NCI-H2171 (cell line): ENCODE results near the gene PTPN1.
"Not testable (repeated sequence)": the region's sequence is repeated elsewhere in the genome, so short reads cannot be mapped to it uniquely, and the experiment has no call there.

Experiments
- DNase-seq: peaks from one replicate; lab custom pipeline; 2025; lab: John Stamatoyannopoulos, UW

PTPN1 gene

GRCh38 chr20:50481741-50482140, 28.4 kb upstream of the PTPN1 start:
- no peak for DNase-seq

DNA sequence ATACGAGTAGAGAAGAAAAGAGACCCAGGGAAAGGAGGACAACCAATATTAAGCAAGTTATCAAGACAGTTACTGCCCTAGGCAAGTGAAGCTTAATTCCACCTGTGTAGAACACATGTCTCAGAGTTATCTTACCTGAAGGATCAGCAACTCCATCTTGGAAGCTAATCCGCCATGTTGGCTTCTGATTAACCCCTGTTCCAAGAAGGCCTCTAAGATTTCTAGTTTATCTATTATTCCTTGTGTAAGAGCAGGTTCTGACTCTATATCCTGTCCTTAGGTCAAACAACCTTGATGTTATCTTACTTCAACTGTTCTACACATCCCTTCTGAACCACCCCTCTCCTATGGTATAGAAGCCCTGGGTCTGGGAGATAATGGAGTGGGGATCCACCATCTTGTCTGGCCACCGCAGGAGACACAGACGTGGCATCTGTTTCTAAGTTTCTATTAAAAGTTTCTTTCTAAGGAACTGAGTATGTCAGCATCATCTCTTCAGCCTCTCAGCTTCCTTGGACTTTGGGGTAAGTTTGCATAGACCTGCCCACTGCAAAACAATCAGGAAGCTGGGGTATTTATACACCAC, 27.7 kb upstream of the PTPN1 start:
- DNase-seq, result no peak

- no peak for DNase-seq
Observed at GRCh38 chr20:50484271-50484976, 25.8 kb upstream of the PTPN1 start.

- DNase-seq, result no peak
Observed at GRCh38 chr20:50487397-50487796, 22.8 kb upstream of the PTPN1 start.

- no peak for DNase-seq
Observed at GRCh38 chr20:50488236-50488806, 21.9 kb upstream of the PTPN1 start.

GRCh38 chr20:50491168-50491567, 19.0 kb upstream of the PTPN1 start:
- no peak for DNase-seq

DNA sequence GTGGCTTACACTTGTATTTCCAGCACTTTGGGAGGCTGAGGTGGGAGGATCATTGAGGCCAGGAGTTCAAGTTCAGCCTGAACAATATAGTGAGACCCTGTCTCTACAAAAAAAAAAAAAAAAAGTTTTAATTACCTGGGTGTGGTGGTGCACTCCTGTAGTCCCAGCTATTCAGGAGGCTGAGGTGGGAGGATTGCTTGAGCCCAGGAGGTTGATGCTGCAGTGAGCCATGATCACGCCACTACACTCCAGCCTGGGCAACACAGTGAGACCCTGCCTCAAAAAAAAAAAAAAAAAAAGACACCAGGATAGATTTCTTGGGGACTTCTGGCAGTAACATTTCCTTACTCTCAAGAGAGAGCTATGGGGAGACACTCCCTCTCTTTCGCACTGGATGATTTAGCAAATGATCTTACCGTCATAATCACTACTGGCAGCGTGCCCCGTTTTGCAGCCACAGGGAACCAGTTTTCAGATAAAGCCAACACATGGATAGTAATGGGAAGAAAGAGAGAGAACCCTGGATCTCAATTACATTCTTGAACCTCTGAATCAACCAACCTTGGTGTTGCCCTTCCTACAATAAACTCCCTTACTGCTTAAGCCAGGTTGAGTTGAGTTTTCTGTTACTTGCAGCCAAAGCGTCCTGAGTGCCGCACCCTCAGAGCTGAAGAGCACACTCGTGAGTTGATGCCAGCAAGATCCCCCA, 18.1 kb upstream of the PTPN1 start:
- no peak for DNase-seq

DNA sequence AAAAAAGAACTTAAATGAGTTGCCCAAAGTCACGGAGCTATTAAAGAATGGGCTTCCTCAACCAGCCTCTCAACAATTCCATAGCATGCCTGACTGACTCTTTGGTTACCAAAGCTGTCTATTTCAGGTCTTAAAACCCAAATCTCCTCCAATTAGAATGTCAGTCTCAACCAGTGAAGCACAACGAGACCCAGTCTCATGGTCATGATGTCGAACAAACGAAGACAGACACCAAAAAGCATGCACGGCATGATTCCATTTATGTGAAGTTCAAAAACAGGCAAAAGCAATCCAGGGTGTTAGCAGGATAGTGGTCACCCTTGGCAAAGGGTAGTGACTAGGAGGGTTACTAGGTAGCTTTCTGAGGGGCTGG, 16.3 kb upstream of the PTPN1 start:
- no peak for DNase-seq

DNA sequence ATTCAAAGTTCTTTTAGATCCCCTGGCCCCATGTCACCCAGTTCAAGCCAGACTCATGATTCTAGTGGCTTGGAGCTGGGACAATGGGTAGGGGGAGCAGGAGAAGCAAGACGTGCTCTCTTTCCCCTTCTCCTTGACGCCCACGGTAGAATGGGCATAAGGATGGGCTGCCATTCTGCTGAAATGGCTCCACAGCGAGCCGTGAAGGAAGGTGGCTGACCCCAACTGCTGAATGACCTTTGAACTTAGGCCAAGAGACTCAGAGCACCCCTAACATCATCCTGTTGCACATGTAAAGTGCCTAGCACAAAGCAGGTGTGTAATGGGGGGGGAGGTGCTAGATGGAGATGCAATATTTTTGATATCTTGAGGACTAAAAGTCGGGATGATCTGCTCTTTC, 15.8 kb upstream of the PTPN1 start:
- DNase-seq, result no peak

DNA sequence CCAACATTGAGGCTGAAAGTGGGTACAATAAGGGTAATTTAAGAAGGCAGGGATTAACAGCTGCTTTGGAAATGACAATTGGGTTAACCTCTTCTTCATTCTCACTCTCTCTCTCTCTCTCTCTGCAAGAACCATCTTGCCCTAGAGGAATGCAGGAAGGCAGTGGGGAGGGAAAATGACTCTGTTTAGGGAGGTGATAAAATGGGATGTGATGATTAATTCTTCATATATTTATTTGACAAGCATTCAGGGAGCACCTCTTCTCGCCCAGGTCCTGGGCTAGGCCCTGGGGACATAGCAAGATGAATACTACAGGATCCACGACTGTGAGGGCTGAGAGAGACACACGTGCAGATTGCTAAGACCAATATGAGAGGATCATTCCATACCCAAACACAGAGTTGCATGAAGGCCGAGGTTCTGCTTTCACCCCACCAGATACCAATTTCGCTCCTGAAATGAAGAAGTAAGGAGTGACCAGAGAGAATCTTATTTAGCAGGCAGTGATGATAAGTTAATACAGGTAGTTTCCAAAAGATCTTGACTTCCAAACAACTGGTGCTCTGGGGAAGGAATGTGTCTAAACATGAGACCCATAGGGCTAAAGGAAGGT, 13.3 kb upstream of the PTPN1 start:
- DNase-seq, result no peak

DNA sequence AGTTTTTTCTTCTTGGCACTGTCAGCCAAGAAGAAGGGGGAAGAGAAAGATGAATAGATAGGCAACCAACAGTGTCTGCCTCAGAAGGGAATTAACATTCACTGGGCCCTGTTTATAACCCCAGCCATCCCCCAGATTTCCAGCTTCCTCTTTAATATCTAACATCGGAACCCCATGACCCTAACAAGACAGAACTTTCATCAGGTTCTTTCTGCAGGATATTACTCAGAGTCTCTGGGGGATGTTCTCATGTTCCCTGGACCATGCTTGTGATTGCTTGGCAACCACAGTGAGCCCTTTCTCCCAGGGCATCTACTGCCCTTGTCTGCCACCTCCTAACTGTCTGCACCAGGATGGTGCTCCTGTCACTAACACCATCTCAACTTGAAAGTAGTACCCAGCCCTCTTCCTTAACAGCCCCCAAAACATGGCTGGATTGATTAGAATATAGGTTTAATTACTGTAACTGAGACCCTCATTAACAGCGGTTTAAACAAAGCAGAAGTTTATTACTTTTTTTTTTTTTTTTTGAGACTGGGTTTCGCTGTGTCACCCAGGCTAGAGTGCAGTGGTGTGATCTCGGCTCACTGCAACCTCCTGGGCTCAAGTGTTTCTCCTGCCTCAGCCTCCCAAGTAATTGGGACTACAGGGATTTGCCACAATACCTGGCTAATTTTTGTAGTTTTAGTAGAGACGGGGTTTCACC, 12.0 kb upstream of the PTPN1 start:
- no peak for DNase-seq

GRCh38 chr20:50499938-50500337, 10.2 kb upstream of the PTPN1 start:
- no peak for DNase-seq

DNA sequence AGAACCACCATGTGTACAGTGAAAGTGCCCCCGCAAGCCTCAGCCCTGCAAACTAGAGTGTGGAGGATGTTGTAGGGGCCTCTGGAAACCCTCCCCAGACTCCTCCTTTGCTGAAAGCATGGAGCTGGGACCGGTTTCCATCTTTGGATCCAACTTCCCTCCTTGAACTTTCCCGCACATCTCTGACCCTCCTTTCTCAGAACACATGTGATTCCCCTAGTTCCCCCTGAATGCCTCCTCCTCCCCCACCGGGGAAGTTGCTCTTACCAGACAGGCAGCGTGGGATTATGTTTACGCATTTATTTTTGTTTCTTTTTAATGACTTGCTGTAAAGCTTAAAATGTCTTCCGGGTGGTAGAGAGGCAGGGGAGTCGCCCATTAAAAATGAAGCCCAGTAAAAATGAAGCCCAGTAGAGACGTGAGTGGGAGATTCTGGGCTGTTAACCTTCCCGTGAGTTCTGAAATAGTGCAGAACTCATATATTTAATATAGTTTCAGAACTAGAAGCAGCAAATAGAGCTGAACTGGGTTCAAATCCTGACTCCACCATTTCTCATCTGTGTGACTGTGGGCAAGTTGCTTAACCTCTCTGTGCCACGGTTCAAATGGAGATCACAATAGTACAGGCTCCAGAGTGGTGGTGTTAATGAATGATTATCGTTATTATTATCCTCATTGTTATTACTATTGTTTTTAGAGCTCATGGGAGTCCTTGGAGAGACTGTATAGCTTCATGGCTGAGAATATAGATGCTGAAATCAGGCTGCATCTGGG, 8.0 kb upstream of the PTPN1 start:
- no peak for DNase-seq

DNA sequence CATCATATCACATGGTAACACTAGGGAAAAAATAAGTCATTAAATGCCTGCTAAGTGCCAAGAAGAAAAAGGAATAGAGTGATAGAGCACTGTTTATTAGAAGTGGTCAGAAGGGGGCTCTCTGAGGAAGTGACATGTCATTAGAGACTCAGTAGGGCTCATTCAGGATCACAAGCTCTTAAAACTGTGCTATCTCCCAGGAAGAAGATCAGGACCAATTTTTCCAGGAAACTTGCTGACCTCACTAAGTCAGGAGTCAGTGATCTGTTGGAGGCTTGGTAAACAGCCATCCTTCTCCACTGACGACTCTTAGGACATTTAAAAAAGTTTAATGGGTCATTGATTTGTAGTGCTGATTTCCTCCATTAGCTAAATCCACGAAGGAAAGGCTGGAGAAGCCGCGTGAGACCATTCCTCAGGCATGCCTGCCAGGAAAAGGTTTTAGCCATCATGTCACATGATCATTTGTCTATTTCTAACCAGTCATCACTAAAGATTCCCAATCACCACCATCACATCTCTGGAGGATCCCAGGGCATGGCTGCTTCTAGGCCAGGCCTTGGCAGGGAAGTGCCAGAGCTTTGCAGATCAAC, 5.9 kb upstream of the PTPN1 start:
- no peak for DNase-seq

- DNase-seq, result no peak
Observed at GRCh38 chr20:50506270-50506579, 4.0 kb upstream of the PTPN1 start.

DNA sequence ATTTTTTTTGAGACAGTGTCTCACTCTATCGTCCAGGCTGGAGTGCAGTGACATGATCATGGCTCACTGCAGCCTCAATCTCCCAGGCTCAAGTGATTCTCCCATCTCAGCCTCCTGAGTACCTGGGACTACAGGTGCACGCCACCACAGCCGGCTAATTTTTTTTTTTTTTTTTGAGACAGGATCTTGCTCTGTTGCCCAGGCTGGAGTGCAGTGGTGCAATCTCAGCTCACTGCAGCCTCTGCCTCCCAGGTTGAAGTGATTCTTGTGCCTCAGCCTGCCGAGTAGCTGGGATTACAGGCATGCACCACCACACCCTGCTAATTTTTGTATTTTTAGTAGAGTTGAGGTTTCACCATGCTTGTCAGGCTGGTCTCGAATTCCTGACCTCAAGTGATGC, 2.4 kb upstream of the PTPN1 start:
- DNase-seq, result not testable (repeated sequence)

DNA sequence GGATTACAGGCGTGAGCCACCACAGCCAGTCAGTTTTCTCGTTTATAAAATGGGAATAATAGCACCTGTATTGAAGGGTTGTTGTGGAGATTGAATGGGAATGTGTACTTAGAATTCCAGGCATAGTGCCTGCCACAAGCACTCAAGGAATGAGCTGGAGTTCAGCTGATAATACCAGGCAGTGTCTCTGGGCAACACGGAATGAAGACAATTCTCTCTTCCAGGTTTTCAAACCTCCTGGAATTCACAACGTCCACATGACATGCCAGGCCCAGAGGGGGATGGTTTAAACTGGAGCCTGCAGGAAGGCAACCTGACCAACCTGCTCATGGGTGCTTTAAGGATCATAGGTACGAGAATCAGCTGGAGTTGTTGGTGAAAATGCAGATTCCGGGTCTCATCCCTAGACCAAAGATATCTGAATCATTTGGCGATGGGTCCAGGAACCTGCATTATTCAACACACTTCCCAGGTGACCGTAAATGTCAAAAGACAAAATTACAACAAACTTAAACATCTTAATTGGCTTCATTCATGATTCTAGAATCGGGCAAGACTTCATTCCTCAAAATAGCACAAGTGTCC, 1.9 kb upstream of the PTPN1 start:
- no peak for DNase-seq

DNA sequence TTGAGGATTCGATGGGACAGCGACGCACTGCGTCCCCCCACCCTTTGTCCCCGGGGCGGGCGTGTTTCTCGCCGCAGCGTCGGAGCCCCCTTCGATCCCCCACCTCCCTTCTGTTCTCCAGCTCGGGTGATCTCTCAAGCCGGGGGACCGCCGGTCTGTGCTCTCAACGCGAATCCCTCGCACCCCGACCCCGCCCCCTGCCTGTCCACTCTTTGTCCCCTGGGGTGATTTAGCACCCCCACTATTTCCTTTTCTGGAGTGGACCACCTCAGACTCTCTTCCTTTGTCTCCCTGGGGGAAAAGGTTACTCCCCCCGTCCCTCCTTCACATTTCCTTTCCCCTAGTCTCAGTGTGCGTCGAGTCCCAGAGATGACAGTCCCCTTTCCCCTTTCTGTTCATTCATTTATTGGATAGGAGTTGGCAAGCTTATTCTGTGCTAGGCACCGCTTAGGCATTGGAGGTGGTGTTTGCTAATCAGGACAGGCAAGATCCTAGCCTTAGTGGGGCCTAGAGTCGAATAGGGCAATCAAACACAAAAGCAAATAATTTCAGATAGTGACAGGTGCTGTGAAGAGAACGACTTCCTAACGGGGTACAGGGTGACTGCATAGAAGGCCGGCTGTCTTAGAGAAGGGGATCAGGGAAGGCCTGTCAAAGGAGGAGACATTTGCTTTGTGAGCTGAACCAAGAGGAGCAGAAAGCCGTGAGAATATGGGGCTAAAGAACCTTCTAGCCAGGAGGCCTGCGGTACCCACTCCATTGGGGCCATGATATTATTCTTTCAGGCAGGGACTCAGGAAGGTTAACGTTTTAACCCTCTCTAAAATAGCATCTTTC, 741 bp downstream of the PTPN1 start:
- DNase-seq, result no peak

GRCh38 chr20:50512323-50512722, 2.1 kb downstream of the PTPN1 start:
- DNase-seq, result no peak
